Middle frontal gyrus (tissue), 1 donor: ENCODE data around the gene NPIPB2.
"Not testable (repeated sequence)": the region's sequence is repeated elsewhere in the genome, so short reads cannot be mapped to it uniquely, and the experiment has no call there.

Source experiments
- DNase-seq: peaks from one replicate; pipeline ENCODE4 v3.0.0-alpha.2; 2015; ENCODE audit warnings: low spot score; ENCODE audit errors: extremely low spot score

The NPIPB2 gene

GRCh38 chr16:11962457-11962856 is 20.6 kb upstream of the NPIPB2 start:
- not testable (repeated sequence) for DNase-seq

- no peak for DNase-seq
Observed at GRCh38 chr16:11957591-11958395, 15.9 kb upstream of the NPIPB2 start.

GRCh38 chr16:11956558-11956957 is 14.7 kb upstream of the NPIPB2 start:
- DNase-seq: no peak

GRCh38 chr16:11955713-11956123 is 13.9 kb upstream of the NPIPB2 start:
- DNase-seq: no peak

- not testable (repeated sequence) for DNase-seq
Observed at GRCh38 chr16:11953576-11953975, 11.7 kb upstream of the NPIPB2 start.

- DNase-seq: no peak
Observed at GRCh38 chr16:11950388-11950787, 8.5 kb upstream of the NPIPB2 start.

- peak; percentile 9 for DNase-seq
Observed at GRCh38 chr16:11949527-11949926, 7.7 kb upstream of the NPIPB2 start.

- DNase-seq: no peak
Observed at GRCh38 chr16:11948819-11949218, 7.0 kb upstream of the NPIPB2 start.

- no peak for DNase-seq
Observed at GRCh38 chr16:11946433-11946832, 4.6 kb upstream of the NPIPB2 start.

- DNase-seq: not testable (repeated sequence)
Observed at GRCh38 chr16:11927350-11927749, 14.5 kb downstream of the NPIPB2 start.

GRCh38 chr16:11924046-11924445 is 17.8 kb downstream of the NPIPB2 start:
- DNase-seq: not testable (repeated sequence)

GRCh38 chr16:11916524-11917285 is 25.1 kb downstream of the NPIPB2 start:
- DNase-seq: peak; percentile 23

- peak; percentile 94 for DNase-seq
Observed at GRCh38 chr16:11915644-11916523, 26.0 kb downstream of the NPIPB2 start, which contains the start of gene GSPT1. Gene GSPT1 (minus strand): TSS chr16:11915956. CDS start chr16:11915720, 236 bp downstream.

- no peak for DNase-seq
Observed at GRCh38 chr16:11915114-11915643, 26.7 kb downstream of the NPIPB2 start.

- no peak for DNase-seq
Observed at GRCh38 chr16:11914210-11915113, 27.4 kb downstream of the NPIPB2 start.

GRCh38 chr16:11913425-11914079 is 28.3 kb downstream of the NPIPB2 start:
- no peak for DNase-seq

- no peak for DNase-seq
Observed at GRCh38 chr16:11909653-11910545, 31.9 kb downstream of the NPIPB2 start.

- no peak for DNase-seq
Observed at GRCh38 chr16:11907160-11907970, 34.5 kb downstream of the NPIPB2 start.
